Chondrocyte (in vitro differentiated cells): ENCODE measurements around the gene CDH5. TPM values are rescaled to one million over a fixed set of nuclear protein-coding genes. Genes with fewer than 3 reads are reported as not detected.

ENCODE experiments used
- DNase-seq: peaks from one replicate; pipeline ENCODE4 v3.0.0; 2021; ENCODE audit warnings: mixed read lengths, low spot score
- H3K27ac Mint-ChIP-seq: one replicate; pipeline ENCODE4 v1.8.0; 2021; ENCODE audit warnings: mild to moderate bottlenecking, moderate library complexity, mixed read lengths; ENCODE audit not compliant: unreplicated experiment
- H3K27me3 Mint-ChIP-seq: 2 replicates; pipeline ENCODE4 v1.8.0; 2021; ENCODE audit warnings: low read depth, mixed read lengths
- H3K36me3 Mint-ChIP-seq: 2 replicates; pipeline ENCODE4 v1.8.0; 2021; ENCODE audit warnings: low read depth, mixed read lengths
- H3K4me1 Mint-ChIP-seq: 2 replicates; pipeline ENCODE4 v1.8.0; 2021; ENCODE audit warnings: low read depth, mild to moderate bottlenecking, mixed read lengths
- H3K4me3 Mint-ChIP-seq: one replicate; pipeline ENCODE4 v1.8.0; 2021; ENCODE audit warnings: mild to moderate bottlenecking, moderate library complexity, mixed read lengths; ENCODE audit not compliant: unreplicated experiment
- H3K9me3 Mint-ChIP-seq: 2 replicates; pipeline ENCODE4 v1.8.0; 2021; ENCODE audit warnings: low read depth, mixed read lengths
- CTCF ChIP-seq: fragments of 200-600 bp; sonication (generic); IDR thresholded peaks from 2 replicates; pipeline ENCODE4 v1.5.0; 2021; ENCODE audit warnings: antibody characterized with exemption, mild to moderate bottlenecking, moderate library complexity
- total RNA-seq: library from RNA; stranded (reverse); gene quantifications from 3 replicates; pipeline ENCODE4 v1.2.1, GENCODE V29; 2021

CDH5 gene
- total RNA-seq, 1 donor from 2014 or later = not detected

- peaks cover 12% of the 10 kb centered on the region for H3K9me3 Mint-ChIP-seq
- H3K4me3 Mint-ChIP-seq = no peak overlapping the region
- no peak for DNase-seq
- H3K27me3 Mint-ChIP-seq = peaks cover 2% of the 10 kb centered on the region
- H3K36me3 Mint-ChIP-seq = peaks cover 2% of the 10 kb centered on the region
- peaks cover 15% of the 10 kb centered on the region for H3K4me1 Mint-ChIP-seq
- no peak for TF ChIP-seq CTCF
- H3K27ac Mint-ChIP-seq = no peak overlapping the region
Measured at GRCh38 chr16:66416939-66417700, 50.6 kb downstream of the CDH5 start.

GRCh38 chr16:66418165-66418962 lies 51.9 kb downstream of the CDH5 start:
- Mint-ChIP-seq H3K4me3 (no peak overlapping the region), H3K27ac (no peak overlapping the region), H3K27me3 (peaks cover 2% of the 10 kb centered on the region), H3K9me3 (peaks cover 9% of the 10 kb centered on the region), H3K36me3 (peaks cover 2% of the 10 kb centered on the region), H3K4me1 (peaks cover 15% of the 10 kb centered on the region)
- TF ChIP-seq CTCF = no peak
- DNase-seq = no peak

GRCh38 chr16:66419527-66419926 lies 53.0 kb downstream of the CDH5 start:
- H3K27me3 Mint-ChIP-seq = peaks cover 2% of the 10 kb centered on the region
- no peak for DNase-seq
- H3K27ac Mint-ChIP-seq = no peak overlapping the region

GRCh38 chr16:66420396-66420795 lies 53.9 kb downstream of the CDH5 start:
- no peak for TF ChIP-seq CTCF
- peaks cover 2% of the 10 kb centered on the region for H3K27me3 Mint-ChIP-seq
- H3K9me3 Mint-ChIP-seq = peaks cover 6% of the 10 kb centered on the region
- no peak overlapping the region for H3K27ac Mint-ChIP-seq
- DNase-seq = no peak
- peaks cover 2% of the 10 kb centered on the region for H3K36me3 Mint-ChIP-seq
- no peak overlapping the region for H3K4me3 Mint-ChIP-seq
- H3K4me1 Mint-ChIP-seq = peaks cover 11% of the 10 kb centered on the region

More at GRCh38 chr16:66419527-66419926, 53.0 kb downstream of the CDH5 start:
- peak; percentile 29 for TF ChIP-seq CTCF
- no peak overlapping the region for H3K4me3 Mint-ChIP-seq
- H3K9me3 Mint-ChIP-seq = peaks cover 6% of the 10 kb centered on the region
- H3K4me1 Mint-ChIP-seq = peaks cover 15% of the 10 kb centered on the region
- H3K36me3 Mint-ChIP-seq = peaks cover 2% of the 10 kb centered on the region

GRCh38 chr16:66421891-66422290 lies 55.4 kb downstream of the CDH5 start:
- DNase-seq = no peak
- TF ChIP-seq CTCF = no peak
- Mint-ChIP-seq H3K4me1 (peaks cover 14% of the 10 kb centered on the region), H3K27ac (no peak overlapping the region), H3K36me3 (peaks cover 2% of the 10 kb centered on the region), H3K4me3 (no peak overlapping the region), H3K27me3 (peaks cover 6% of the 10 kb centered on the region), H3K9me3 (peaks cover 3% of the 10 kb centered on the region)
